ENCODE results near the gene KRABD2.

Gene KRABD2

GRCh38 chr17:8366231-8366630 lies 10.3 kb downstream of the KRABD2 start:
- no peak overlapping the region for H3K4me3 ChIP-seq
- TF ChIP-seq POLR2A (IDR thresholded peaks at IDR 0.05): no peak
- TF ChIP-seq, protein P1, sequence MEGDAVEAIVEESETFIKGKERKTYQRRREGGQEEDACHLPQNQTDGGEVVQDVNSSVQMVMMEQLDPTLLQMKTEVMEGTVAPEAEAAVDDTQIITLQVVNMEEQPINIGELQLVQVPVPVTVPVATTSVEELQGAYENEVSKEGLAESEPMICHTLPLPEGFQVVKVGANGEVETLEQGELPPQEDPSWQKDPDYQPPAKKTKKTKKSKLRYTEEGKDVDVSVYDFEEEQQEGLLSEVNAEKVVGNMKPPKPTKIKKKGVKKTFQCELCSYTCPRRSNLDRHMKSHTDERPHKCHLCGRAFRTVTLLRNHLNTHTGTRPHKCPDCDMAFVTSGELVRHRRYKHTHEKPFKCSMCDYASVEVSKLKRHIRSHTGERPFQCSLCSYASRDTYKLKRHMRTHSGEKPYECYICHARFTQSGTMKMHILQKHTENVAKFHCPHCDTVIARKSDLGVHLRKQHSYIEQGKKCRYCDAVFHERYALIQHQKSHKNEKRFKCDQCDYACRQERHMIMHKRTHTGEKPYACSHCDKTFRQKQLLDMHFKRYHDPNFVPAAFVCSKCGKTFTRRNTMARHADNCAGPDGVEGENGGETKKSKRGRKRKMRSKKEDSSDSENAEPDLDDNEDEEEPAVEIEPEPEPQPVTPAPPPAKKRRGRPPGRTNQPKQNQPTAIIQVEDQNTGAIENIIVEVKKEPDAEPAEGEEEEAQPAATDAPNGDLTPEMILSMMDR (IDR thresholded peaks at IDR 0.05): no peak
- H3K27ac ChIP-seq: no peak overlapping the region
- peaks cover 0 to 31% (median 0%) of the 10 kb centered on the region in 3 donors for H3K36me3 ChIP-seq
- no peaks in the 10 kb centered on the region for H3K4me1 ChIP-seq
- DNase-seq: no peak
- no peaks in the 10 kb centered on the region for H3K27me3 ChIP-seq
- no peaks in the 10 kb centered on the region for H3K9me3 ChIP-seq

DNA sequence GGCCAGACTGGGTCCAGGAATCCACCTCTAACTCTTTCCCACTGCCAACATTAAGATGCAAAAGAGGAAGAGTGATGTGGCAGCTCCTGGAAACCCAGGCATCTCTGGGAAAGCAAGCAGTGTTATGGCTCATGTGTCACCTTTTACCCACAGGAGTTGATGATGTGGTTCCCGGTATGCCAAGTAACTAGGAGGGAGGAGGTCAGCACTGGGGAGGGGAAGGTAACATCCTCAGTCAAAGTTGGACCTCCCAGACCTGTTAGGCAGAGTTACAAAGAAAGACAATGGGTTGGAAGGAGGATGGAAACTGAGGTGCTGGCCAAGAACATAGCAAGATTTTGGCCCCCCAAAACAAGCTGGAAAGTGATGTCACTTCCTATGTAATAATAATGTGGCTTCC lies 11.4 kb downstream of the KRABD2 start:
- no peak overlapping the region for H3K27ac ChIP-seq

GRCh38 chr17:8362651-8363332 lies 13.7 kb downstream of the KRABD2 start:
- no peak overlapping the region for H3K27ac ChIP-seq
- peaks cover 0 to 4% (median 0%) of the 10 kb centered on the region in 4 donors for H3K4me1 ChIP-seq
- no peak for DNase-seq
- no peaks in the 10 kb centered on the region for H3K36me3 ChIP-seq
- TF ChIP-seq, protein P1 (IDR thresholded peaks at IDR 0.05): no peak
- TF ChIP-seq POLR2A (IDR thresholded peaks at IDR 0.05): no peak
- H3K4me3 ChIP-seq: no peak overlapping the region
- H3K9me3 ChIP-seq: no peaks in the 10 kb centered on the region
- H3K27me3 ChIP-seq: no peaks in the 10 kb centered on the region

More for the DNA sequence above, 11.4 kb downstream of the KRABD2 start:
- DNase-seq: no peak
- Histone ChIP-seq H3K36me3 (peaks cover 0 to 22% (median 0%) of the 10 kb centered on the region in 3 donors), H3K4me1 (no peaks in the 10 kb centered on the region), H3K27me3 (no peaks in the 10 kb centered on the region), H3K4me3 (no peak overlapping the region), H3K9me3 (no peaks in the 10 kb centered on the region)
- TF ChIP-seq, protein P1 (IDR thresholded peaks at IDR 0.05): no peak
- TF ChIP-seq POLR2A (IDR thresholded peaks at IDR 0.05): no peak

- TF ChIP-seq, protein P1 (IDR thresholded peaks at IDR 0.05): no peak
These were observed 15.8 kb downstream of the KRABD2 start for GRCh38 chr17:8360751-8361150.

DNA sequence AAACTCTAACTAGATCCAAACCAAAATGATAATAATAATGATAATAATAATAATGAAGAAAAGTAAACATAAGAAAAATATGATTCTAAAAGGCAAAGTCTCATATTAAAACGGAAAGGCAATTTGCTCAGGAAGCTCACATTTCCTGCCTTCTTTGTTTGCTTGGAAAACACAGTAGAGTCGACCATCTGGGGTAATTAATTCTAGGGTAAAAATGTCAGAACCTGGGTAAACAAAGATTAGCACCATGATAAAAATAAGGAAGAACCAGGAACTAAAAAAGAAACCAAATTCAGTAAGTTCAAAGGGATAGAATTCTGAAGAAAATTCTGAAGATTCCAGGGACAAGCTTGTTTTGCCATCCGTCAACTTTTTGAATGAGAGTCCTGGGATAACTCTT lies 16.2 kb downstream of the KRABD2 start:
- H3K27ac ChIP-seq: no peak overlapping the region

More at GRCh38 chr17:8360751-8361150, 15.8 kb downstream of the KRABD2 start:
- H3K36me3 ChIP-seq: no peaks in the 10 kb centered on the region
- no peak overlapping the region for H3K27ac ChIP-seq
- no peak overlapping the region for H3K4me3 ChIP-seq
- no peaks in the 10 kb centered on the region for H3K27me3 ChIP-seq
- H3K4me1 ChIP-seq: peaks cover 0 to 4% (median 0%) of the 10 kb centered on the region in 4 donors
- H3K9me3 ChIP-seq: no peaks in the 10 kb centered on the region
- no peak for DNase-seq

More for the DNA sequence above, 16.2 kb downstream of the KRABD2 start:
- DNase-seq: no peak
- H3K4me1 ChIP-seq: peaks cover 0 to 4% (median 0%) of the 10 kb centered on the region in 4 donors
- H3K27me3 ChIP-seq: no peaks in the 10 kb centered on the region
- H3K9me3 ChIP-seq: no peaks in the 10 kb centered on the region
- H3K36me3 ChIP-seq: no peaks in the 10 kb centered on the region
- no peak for TF ChIP-seq POLR2A (IDR thresholded peaks at IDR 0.05)
- TF ChIP-seq, protein P1 (IDR thresholded peaks at IDR 0.05): no peak
- no peak overlapping the region for H3K4me3 ChIP-seq

All from Peyer's patch (tissue), 4 donors.